Measurements from ENCODE around the gene OR52E1. TPM values are rescaled to one million over a fixed set of nuclear protein-coding genes. Genes with fewer than 3 reads are reported as not detected.

Gene OR52E1
- total RNA-seq, 1 experiment from 2014 or later, result not detected

GRCh38 chr11:5081405-5081804 lies 12.0 kb downstream of the OR52E1 start:
- H3K27ac Mint-ChIP-seq (ENCODE audit: unreplicated experiment), result no peak overlapping the region
- TF ChIP-seq, protein P1, sequence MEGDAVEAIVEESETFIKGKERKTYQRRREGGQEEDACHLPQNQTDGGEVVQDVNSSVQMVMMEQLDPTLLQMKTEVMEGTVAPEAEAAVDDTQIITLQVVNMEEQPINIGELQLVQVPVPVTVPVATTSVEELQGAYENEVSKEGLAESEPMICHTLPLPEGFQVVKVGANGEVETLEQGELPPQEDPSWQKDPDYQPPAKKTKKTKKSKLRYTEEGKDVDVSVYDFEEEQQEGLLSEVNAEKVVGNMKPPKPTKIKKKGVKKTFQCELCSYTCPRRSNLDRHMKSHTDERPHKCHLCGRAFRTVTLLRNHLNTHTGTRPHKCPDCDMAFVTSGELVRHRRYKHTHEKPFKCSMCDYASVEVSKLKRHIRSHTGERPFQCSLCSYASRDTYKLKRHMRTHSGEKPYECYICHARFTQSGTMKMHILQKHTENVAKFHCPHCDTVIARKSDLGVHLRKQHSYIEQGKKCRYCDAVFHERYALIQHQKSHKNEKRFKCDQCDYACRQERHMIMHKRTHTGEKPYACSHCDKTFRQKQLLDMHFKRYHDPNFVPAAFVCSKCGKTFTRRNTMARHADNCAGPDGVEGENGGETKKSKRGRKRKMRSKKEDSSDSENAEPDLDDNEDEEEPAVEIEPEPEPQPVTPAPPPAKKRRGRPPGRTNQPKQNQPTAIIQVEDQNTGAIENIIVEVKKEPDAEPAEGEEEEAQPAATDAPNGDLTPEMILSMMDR (IDR thresholded peaks at IDR 0.05; ENCODE audit: unreplicated experiment), result no peak
- BruUV-seq (replicated peaks), result no TSS peak

DNA sequence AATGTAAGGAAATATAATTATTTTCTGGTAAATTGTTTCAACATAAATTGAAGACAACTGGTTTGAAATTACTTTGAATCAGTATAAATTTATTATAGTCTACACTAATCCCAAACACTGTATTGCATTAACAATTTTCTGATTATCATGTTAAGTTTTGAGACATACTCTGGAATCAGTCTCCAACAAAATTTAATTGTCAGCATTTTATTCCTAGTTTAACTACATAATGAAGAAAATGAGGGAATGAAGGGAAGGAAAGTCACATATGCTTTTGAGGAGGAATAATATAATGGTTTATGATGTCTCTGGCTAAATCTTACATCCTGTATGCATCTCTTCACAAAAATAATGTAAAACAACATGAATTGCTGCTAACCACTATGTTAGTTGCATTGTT lies 14.2 kb downstream of the OR52E1 start:
- H3K9me3 Mint-ChIP-seq (ENCODE audit: low read depth, unreplicated experiment), result no peaks in the 10 kb centered on the region

More at GRCh38 chr11:5081405-5081804, 12.0 kb downstream of the OR52E1 start:
- H3K36me3 Mint-ChIP-seq (ENCODE audit: insufficient read depth, unreplicated experiment), result no peaks in the 10 kb centered on the region
- no peaks in the 10 kb centered on the region for H3K9me3 Mint-ChIP-seq (ENCODE audit: low read depth, unreplicated experiment)
- CTCF ChIA-PET, result no interaction called here
- intact Hi-C loops (cut with micrococcal nuclease; ENCODE audit: unreplicated experiment), result no loop called here
- no peaks in the 10 kb centered on the region for H3K4me1 Mint-ChIP-seq (ENCODE audit: low read depth, unreplicated experiment)
- no peak overlapping the region for H3K4me3 Mint-ChIP-seq (ENCODE audit: low read depth, unreplicated experiment)
- no peak for DNase-seq
- no peaks in the 10 kb centered on the region for H3K27me3 Mint-ChIP-seq (ENCODE audit: unreplicated experiment)

DNA sequence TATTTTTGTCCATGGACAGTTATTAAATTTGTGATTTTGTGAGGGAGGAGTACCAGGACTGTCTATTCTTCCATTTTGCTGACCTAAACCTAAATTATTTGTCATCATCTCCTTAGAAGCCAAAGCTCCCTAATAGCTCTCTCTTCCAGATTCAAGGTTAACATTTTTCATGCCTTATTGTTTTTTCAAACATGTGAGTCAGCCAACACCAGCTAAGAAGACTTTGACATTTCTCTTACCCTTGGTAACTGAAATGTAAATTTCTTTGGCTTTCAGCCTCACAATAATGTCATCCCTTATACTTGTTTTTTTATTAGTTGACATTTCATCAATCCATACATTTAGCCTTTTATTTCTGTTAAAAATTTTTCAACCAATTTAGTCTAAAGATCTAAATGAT lies 19.2 kb downstream of the OR52E1 start:
- no peak for DNase-seq
- CTCF ChIA-PET, result no interaction called here
- peaks cover 2% of the 10 kb centered on the region for H3K9me3 Mint-ChIP-seq (ENCODE audit: low read depth, unreplicated experiment)
- H3K27me3 Mint-ChIP-seq (ENCODE audit: unreplicated experiment), result no peaks in the 10 kb centered on the region
- TF ChIP-seq, protein P1 (IDR thresholded peaks at IDR 0.05; ENCODE audit: unreplicated experiment), result no peak
- no peak overlapping the region for H3K4me3 Mint-ChIP-seq (ENCODE audit: low read depth, unreplicated experiment)
- BruUV-seq (replicated peaks), result no TSS peak
- H3K36me3 Mint-ChIP-seq (ENCODE audit: insufficient read depth, unreplicated experiment), result no peaks in the 10 kb centered on the region
- intact Hi-C loops (cut with micrococcal nuclease; ENCODE audit: unreplicated experiment), result no loop called here
- peaks cover 12% of the 10 kb centered on the region for H3K4me1 Mint-ChIP-seq (ENCODE audit: low read depth, unreplicated experiment)
- no peak overlapping the region for H3K27ac Mint-ChIP-seq (ENCODE audit: unreplicated experiment)

More for the DNA sequence above, 14.2 kb downstream of the OR52E1 start:
- intact Hi-C loops (cut with micrococcal nuclease; ENCODE audit: unreplicated experiment), result no loop called here
- Mint-ChIP-seq H3K27me3 (ENCODE audit: unreplicated experiment) (no peaks in the 10 kb centered on the region), H3K27ac (ENCODE audit: unreplicated experiment) (no peak overlapping the region), H3K4me3 (ENCODE audit: low read depth, unreplicated experiment) (no peak overlapping the region), H3K4me1 (ENCODE audit: low read depth, unreplicated experiment) (peaks cover 4% of the 10 kb centered on the region), H3K36me3 (ENCODE audit: insufficient read depth, unreplicated experiment) (no peaks in the 10 kb centered on the region)
- BruUV-seq (replicated peaks), result no TSS peak
- CTCF ChIA-PET, result no interaction called here
- DNase-seq, result no peak
- TF ChIP-seq, protein P1 (IDR thresholded peaks at IDR 0.05; ENCODE audit: unreplicated experiment), result no peak

- H3K27me3 Mint-ChIP-seq (ENCODE audit: unreplicated experiment), result no peaks in the 10 kb centered on the region
- H3K27ac Mint-ChIP-seq (ENCODE audit: unreplicated experiment), result no peak overlapping the region
- no peaks in the 10 kb centered on the region for H3K36me3 Mint-ChIP-seq (ENCODE audit: insufficient read depth, unreplicated experiment)
- H3K4me1 Mint-ChIP-seq (ENCODE audit: low read depth, unreplicated experiment), result peaks cover 12% of the 10 kb centered on the region
- no peak overlapping the region for H3K4me3 Mint-ChIP-seq (ENCODE audit: low read depth, unreplicated experiment)
- no peak for DNase-seq
- no TSS peak for BruUV-seq (replicated peaks)
- TF ChIP-seq, protein P1 (IDR thresholded peaks at IDR 0.05; ENCODE audit: unreplicated experiment), result no peak
- peaks cover 2% of the 10 kb centered on the region for H3K9me3 Mint-ChIP-seq (ENCODE audit: low read depth, unreplicated experiment)
- CTCF ChIA-PET, result no interaction called here
- intact Hi-C loops (cut with micrococcal nuclease; ENCODE audit: unreplicated experiment), result no loop called here
These were observed 21.3 kb downstream of the OR52E1 start for GRCh38 chr11:5090668-5091067.

Measured in Calu3 (cell line).